Fibroblast of the conjunctiva (primary cell): Measurements from ENCODE around the gene CLASRP.
"Not testable (repeated sequence)": the region's sequence is repeated elsewhere in the genome, so short reads cannot be mapped to it uniquely, and the experiment has no call there.

Experiments used
- DNase-seq: peaks from one replicate; pipeline ENCODE4 v3.0.0-alpha.2; 2010; ENCODE audit warnings: low read depth

The CLASRP gene, protein sequence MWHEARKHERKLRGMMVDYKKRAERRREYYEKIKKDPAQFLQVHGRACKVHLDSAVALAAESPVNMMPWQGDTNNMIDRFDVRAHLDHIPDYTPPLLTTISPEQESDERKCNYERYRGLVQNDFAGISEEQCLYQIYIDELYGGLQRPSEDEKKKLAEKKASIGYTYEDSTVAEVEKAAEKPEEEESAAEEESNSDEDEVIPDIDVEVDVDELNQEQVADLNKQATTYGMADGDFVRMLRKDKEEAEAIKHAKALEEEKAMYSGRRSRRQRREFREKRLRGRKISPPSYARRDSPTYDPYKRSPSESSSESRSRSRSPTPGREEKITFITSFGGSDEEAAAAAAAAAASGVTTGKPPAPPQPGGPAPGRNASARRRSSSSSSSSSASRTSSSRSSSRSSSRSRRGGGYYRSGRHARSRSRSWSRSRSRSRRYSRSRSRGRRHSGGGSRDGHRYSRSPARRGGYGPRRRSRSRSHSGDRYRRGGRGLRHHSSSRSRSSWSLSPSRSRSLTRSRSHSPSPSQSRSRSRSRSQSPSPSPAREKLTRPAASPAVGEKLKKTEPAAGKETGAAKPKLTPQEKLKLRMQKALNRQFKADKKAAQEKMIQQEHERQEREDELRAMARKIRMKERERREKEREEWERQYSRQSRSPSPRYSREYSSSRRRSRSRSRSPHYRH

DNA sequence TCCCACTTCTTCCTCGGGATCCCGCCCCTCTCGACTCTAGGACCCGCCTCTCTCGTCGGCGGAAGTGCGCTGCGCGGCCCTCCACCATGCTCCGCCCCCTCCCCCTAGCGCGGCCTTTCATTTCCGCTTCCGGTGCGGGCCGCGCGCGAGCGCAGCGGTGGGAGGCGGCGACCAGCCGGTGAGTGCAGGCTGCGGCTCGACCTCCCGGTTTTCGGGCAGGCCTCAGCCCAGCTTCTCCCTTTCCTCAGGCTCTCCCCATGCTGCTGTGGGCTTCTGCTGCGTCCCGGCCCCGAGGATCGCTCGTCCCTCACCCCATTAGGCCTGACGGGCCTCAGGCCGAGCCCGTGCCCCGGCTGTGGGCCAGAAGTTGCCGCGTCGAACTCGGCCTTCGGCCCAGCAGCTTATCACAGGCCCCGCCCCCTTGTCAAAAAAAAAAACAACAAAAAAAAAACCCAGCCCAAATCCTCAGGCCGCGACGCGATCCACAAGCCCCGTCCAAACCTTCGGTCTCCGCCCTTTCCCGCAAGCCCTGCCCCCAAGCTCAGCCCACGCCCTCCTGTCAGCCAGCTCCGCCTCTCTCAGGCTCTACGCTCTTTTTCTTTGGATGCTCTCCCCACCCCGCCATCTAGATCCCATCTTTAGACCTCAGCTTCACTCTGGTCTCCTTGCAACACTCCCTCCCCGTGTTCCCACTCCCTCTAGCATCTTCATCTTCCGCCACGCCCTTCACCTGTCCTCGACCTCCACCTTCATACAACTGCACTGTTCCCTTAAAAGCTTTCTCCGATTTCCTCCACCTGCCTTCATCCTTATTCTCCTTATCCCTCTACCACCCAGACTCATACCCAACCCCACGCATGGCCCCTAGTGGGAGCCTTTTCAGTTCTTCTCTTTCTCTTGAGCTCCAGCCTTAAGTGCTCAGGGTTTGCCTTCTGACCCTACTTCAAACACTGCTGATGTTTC lies at the start of gene CLASRP:
CLASRP (plus strand) TSS at position 115 of the 963 bp plus-strand sequence. CDS start 1,168 bp downstream, outside the sequence.
- peak; percentile 80 for DNase-seq

DNA sequence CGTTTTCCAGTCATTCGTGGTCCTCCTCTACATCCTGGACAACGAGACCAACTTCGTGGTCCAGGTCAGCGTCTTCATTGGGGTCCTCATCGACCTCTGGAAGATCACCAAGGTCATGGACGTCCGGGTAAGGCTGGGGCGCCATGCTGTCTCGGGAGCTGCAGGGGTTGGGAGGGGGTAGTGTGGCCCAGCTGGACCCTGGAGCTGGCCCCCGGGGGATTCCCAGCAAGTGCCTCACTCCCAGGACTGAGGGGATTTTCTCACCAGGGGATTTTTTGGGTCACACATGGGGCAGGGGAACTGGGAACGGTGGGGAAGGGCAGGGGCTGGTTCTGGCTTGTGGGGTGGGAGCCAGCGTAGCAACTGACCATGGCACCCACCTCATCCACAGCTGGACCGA lies 48.4 kb upstream of the CLASRP start:
- DNase-seq = no peak

DNA sequence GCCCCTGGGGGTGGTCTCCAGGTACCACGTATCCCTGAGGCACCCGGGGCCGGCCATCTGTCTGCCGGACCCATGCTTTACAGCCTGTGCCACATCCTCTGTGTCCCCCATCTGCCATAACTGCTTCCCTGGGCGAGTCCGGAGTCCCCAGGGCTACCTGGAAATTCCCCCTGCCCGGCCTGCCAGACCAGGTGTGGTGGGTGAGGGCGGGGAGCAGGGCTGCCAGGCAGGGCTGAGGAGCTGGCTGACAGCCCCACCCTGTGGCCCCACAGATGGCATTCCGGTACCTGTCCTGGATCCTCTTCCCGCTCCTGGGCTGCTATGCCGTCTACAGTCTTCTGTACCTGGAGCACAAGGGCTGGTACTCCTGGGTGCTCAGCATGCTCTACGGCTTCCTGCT lies 47.9 kb upstream of the CLASRP start:
- DNase-seq = no peak

DNA sequence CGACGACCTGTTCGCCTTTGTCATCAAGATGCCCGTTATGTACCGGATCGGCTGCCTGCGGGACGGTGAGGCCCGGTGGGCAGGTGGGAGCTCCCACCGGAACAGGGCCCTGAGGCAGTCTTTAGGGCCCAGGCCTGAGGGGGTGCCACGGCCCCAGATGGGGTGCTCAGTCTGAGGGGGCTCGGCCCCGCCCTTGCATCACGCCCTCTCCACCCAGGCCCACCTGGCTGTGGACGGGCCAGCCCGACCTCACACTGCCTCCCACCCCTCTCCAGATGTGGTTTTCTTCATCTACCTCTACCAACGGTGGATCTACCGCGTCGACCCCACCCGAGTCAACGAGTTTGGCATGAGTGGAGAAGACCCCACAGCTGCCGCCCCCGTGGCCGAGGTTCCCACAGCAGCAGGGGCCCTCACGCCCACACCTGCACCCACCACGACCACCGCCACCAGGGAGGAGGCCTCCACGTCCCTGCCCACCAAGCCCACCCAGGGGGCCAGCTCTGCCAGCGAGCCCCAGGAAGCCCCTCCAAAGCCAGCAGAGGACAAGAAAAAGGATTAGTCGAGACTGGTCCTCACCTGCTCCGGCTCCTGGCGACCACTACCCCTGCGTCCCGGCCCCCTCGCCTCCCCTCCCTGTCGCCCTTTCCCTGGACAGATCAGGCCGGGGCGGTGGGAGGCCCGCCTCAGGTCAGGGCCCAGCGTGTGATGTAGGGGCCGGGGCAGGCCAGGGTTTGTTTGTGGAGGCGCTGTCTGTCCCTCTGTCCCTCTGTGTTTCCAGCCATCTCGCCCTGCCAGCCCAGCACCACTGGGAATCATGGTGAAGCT lies 46.3 kb upstream of the CLASRP start:
- DNase-seq = no peak

DNA sequence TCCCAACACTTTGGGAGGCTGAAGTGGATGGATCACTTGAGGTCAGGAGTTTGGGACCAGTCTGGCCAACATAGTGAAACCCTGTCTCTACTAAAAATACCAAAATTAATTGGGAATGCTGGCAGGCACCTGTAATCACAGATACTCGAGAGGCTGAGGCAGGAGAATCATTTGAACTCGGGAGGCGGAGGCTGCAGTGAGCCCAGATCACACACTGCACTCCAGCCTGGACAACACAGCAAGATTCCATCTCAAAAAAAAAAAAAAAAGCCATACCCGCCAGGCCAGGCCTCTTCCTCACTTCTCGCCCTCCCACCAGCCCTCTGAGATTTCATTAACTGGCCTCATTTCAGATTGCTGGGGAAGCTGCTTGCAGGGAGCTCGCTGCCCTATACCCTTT lies 45.3 kb upstream of the CLASRP start:
- no peak for DNase-seq

DNA sequence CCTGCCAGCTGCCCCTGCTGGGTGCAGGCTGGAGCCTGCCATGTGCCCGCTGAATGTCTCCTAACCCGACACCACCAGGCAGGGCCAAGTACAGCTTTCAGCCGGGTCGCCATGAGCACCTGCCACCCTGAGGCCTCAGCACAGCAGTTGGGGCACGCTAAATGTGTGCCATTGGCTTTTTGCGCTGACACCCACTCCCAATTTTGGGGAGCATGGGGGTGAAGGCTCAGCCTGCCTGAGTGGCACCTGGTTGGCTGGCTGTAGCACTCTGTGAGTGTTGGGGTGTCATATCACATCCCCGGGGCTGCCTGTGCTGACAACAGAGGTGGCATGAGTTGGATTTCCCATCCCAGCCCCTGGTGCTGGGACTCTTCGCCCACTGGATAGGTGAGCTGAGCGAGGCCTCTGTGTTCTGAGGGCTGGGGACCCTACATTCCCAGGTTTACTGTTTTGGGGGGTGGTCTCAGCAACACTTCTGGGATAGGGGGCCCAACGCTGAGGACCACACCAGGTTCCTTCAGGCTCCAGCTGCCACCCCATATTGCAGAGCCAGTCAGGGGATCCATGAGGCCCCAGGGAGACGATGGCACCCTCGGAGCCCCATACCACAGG lies 44.8 kb upstream of the CLASRP start:
- no peak for DNase-seq

DNA sequence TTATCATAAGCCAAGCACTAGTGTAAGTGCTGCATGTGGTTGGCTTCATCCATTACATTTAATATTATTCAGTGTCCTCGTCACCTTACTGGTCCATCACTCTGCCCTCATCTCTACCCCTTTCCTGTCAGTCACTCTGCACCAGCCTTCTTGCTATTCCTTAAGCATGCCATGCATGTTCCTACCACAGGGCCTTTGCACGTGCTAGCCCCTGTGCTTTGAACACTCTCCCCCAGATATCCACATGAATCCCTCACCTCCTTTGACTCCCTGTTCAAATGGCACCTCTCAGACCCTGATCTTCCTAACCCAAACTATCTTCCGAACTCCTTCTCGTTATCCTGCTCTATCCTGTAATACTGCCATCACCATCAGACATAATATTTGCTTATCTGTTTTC lies 40.8 kb upstream of the CLASRP start:
- no peak for DNase-seq

DNA sequence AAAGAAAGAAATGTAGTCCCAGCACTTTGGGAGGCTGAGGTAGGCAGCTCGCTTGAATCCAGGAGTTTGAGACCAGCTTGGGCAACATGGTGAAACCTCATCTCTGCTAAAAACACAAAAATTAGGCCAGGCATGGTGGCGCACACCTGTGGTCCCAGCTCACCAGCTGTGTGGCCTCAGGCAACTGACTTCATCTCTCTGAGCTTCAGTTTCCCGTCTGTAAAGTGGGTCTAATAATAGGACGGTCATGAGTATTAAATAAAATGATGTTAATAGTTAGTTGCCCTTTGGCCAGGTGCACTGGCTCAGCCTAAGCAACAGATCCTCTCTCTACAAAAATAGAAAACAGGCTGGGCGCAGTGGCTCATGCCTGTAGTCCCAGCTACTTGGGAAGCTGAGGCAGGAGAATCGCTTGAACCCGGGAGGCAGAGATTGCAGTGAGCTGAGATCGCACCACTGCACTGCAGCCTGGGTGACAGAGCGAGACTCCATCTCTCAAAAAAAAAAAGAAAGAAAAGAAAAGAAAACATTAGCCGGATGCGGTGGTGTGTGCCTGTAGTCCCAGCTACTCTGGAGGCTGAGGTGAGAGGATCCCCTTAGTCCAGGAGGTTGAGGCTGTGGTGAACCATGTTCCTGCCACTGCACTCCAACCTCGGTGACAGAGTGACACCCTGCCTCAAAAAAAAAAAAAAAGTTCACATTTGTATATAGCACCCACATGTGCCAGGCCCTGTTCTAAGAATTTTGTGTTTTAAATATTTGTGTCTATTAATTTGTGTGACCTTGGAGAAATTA lies 39.5 kb upstream of the CLASRP start:
- not testable (repeated sequence) for DNase-seq

DNA sequence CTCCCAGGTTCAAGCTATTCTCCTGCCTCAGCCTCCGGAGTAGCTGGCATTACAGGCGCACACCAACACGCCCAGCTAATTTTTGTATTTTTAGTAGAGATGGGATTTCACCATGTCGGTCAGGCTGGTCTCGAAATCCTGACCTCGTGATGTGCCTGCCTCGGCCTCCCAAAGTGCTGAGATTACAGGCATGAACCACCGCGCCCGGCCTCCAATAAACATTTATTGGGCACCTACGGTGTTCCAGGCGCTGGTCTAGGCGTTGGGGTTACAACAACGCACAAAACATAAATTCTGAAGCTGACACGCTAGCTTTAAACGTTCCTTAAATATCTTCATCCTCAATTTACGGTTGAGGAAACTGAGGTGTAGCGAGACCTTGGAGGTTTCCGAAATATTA lies 38.2 kb upstream of the CLASRP start:
- DNase-seq = not testable (repeated sequence)

DNA sequence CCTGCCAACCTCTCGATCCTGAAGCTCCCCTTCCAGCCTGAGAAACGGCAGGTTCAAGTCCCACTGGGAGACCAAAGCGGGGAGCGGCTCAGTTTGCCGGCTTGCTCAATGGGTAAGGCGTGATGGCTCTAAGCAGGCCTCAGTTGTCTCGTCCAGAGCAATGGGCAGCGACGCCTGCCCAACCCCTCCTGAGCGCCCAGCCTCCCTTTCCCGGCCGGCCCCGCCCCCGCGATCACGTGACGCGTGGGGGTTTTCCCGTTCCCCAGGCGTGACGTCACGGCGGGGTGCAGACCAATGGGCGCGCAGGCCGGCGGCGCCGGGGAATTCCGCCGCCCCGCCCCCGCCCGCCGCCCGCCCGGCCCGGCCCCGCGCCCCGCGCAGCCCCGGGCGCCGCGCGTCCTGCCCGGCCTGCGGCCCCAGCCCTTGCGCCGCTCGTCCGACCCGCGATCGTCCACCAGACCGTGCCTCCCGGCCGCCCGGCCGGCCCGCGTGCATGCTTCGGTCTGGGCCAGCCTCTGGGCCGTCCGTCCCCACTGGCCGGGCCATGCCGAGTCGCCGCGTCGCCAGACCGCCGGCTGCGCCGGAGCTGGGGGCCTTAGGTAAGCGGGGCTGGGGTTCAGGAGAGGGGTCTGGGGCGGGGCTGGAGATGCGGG lies 37.6 kb upstream of the CLASRP start, which contains the start of gene RELB:
RELB (plus strand) TSS at position 378 of the 653 bp plus-strand sequence; CDS start at position 494, 116 bp downstream.
- peak; percentile 70 for DNase-seq

DNA sequence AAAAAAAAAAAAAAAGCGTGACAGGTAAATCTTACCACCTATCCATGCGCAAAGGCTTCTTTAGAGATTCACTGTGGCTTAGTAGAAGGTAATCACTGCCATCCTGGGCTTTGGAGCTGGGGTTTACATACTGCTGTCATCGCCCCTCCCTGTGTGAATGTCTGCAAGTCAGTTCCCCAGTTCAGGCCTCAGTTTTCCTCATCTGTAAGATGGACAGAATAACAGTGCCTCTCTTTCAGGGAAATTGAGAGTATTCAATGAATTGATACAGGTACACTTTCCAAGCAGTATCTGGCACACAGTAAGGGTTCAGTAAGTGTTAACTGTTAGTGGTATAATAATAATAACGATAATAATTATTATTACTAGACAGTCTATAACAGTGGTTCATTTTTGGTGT lies 35.4 kb upstream of the CLASRP start:
- no peak for DNase-seq

DNA sequence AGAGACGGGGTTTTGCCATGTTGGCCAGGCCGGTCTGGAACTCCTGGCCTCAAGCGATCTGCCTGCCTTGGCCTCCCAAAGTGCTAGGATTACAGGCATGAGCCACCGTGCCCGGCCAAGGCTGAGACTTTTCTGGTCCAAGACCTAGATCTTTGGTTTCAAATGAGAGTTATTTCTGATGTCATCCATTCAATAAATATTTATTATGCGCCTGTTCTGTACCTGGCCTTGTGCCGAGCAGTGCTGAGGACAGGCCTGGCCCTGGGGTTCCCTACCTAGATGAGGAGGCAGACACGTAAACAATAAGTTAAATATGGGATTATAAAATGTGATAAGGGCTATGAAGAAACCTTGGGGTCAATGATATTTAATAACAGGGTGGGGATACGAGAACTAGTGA lies 33.1 kb upstream of the CLASRP start:
- DNase-seq = no peak

DNA sequence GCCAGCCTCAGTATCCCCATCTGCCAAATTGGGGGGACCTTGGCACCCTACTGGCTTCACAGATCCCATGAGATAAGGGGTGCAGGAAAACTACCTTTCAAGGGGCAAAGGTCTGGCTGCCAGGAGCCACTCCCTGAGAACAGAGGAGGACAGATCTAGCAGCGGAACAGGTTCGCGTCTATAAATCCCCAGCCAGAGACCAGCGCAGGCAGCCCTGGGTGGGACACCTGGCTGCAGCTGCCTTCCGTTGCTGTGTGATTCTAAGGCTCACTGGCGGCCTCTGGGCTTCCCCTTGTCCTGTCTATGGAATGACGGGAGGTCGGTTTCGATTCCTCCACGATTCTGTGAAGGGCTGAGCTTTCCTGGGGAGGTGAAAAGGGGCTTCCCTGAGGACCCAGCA lies 30.3 kb upstream of the CLASRP start:
- no peak for DNase-seq

DNA sequence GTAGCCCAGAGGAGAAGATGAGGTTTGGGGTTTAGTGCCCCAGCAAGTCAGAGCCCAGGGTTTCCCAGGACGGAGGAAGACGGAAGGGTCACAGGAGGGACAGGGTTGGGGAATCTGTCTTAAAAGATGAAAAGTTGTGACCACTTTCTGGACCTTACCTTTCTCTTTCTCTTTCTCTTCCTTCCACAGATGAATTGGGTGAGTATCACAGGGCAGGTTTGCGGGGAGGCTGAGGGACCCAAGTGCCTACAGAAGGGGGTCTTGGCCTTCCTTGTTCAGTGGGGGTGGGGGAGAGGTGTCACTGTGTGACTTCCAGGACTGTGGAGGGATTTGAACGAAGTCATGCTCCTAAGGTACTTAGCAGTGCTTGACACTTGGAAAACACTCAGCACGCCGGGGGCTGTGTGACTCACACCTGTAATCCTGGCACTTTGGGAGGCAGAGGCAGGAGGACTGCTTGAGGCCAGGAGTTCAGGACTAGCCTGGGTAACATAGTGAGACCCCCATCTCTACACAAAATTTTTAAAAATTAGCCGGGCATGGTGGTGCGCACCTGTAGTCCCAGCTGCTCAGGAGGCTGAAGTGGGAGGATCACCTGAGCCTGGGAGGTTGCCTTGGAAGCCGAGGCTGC lies 29.1 kb upstream of the CLASRP start:
- DNase-seq = no peak

DNA sequence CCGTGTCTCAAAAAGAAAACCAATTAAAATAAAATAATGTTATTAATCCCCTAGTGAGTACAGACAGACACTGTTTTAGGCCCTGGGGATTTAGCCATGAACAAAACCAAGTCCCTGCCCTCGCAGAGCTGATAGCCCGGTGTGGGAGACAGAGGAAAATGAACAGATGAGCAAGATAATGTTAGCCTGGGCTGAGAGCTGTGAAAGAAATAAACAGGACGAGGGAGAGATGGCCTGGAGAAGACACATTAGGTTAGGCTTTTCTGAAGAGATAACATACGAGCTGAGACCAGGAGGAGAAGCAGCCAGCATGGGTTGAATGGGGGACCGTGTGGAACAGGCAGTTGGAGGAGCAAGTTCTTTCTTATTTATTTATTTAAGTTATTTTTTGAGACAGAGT lies 28.5 kb upstream of the CLASRP start:
- DNase-seq = no peak

DNA sequence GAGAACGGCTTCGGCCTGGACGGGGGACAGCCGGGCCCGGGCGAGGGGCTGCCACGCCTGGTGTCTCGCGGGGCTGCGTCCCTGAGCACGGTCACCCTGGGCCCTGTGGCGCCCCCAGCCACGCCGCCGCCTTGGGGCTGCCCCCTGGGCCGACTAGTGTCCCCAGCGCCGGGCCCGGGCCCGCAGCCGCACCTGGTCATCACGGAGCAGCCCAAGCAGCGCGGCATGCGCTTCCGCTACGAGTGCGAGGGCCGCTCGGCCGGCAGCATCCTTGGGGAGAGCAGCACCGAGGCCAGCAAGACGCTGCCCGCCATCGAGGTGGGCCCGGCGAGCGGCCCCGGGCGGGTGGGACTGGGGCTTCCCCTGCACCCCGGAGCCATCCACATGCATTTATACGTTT lies 26.9 kb upstream of the CLASRP start:
- no peak for DNase-seq

DNA sequence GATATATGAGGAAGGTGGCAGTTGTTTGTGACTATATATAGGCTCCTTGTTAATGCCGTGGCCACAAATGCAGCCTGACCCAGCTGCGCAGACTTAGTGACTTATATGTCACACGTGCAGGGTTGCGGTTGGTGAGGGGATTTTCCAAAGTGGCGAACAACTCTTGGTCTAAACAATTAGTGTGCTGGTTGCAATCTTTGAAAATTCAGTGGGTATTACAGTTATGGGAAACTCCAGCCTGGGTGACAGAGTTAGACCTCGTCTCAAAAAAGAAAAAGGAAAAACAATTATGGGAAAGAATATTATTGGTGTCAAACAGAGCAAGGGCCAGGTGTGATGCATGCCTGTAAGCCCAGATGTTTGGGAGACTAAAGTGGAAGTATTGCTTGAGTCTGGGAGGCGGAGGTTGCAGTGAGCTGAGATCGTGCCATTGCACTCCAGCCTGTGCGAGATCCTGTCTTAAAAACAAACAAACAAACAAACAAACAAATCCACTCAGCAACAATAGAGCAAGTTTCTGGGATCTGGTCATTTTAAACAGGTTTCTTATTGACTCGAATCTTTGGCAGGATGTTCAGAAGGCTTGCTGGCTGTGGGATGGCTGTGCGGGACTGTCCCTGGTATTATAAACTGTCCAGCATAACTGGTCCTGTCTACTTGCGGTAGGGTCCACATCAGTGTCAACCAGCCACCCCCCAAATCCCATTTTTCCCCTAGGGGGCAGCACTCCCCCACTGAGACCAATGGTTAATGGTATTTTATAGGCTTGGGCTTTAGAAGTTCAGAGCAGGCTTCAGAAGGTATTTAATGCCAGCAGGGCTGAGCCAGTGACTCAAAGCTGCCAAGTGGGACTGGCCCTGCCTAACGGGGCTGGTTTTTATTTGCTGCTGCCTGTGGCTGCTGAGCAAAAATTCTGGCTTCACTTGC lies 22.2 kb upstream of the CLASRP start:
- DNase-seq = peak; percentile 72

DNA sequence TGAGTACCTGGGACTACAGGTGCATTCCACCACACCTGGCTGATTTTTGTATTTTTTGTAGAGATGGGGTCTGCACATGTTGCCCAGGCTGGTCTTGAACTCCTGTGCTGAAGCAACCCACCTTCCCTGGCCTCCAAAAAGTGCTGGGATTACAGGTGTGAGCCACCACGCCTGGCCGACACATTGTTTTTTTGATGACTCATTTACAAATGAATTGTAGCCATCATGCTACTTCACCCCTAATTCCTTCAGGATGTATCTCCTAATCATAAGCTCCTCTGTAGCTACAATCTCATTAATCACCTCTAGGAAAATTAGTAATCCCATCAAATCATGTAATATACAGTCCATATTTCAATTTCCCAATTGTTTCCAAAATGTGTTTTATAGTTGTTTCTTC lies 19.7 kb upstream of the CLASRP start:
- DNase-seq = no peak
